SU-DHL-6 (cell line): ENCODE measurements around the gene FIBCD1.

Experiments
- H2AFZ ChIP-seq: fragments of 200-600 bp; sonication (generic); 2 replicates; pipeline ENCODE4 v1.6.1; 2014; ENCODE audit warnings: low read depth, mild to moderate bottlenecking, moderate library complexity, mixed read lengths, antibody characterized with exemption, low read length; ENCODE audit not compliant: severe bottlenecking
- H3F3A ChIP-seq: fragments of 200-600 bp; shearing (Covaris generic); 2 replicates; pipeline ENCODE4 v1.6.0; 2016; ENCODE audit warnings: antibody characterized with exemption, mild to moderate bottlenecking; ENCODE audit not compliant: insufficient read depth
- H3K27ac ChIP-seq: fragments of 200-600 bp; sonication (generic); 2 replicates; pipeline ENCODE4 v1.5.1; 2016; ENCODE audit warnings: low read depth, mild to moderate bottlenecking, low read length, moderate library complexity, mixed read lengths
- H3K27me3 ChIP-seq: fragments of 200-600 bp; sonication (generic), shearing (Covaris generic); 2 replicates; pipeline ENCODE4 v1.6.0; 2014; ENCODE audit warnings: mild to moderate bottlenecking, low read length
- H3K36me3 ChIP-seq: fragments of 200-600 bp; sonication (generic); 2 replicates; pipeline ENCODE4 v1.6.1; 2014; ENCODE audit warnings: mild to moderate bottlenecking, low read length, mixed read lengths
- H3K4me2 ChIP-seq: fragments of 300-600, 200-600 bp; shearing (Covaris generic), sonication (generic); 2 replicates; pipeline ENCODE4 v1.6.0; 2014; ENCODE audit warnings: low read length, low read depth, mild to moderate bottlenecking; ENCODE audit not compliant: poor library complexity, severe bottlenecking
- H3K4me3 ChIP-seq: fragments of 200-600 bp; sonication (generic); 2 replicates; pipeline ENCODE4 v1.5.1; 2014; ENCODE audit warnings: antibody characterized with exemption, low read length, mild to moderate bottlenecking, mixed read lengths; ENCODE audit not compliant: insufficient read depth, poor library complexity, severe bottlenecking
- H3K79me2 ChIP-seq: fragments of 200-600 bp; sonication (generic); 2 replicates; pipeline ENCODE4 v1.6.1; 2014; ENCODE audit warnings: mild to moderate bottlenecking, low read length, moderate library complexity; ENCODE audit not compliant: insufficient read depth
- H3K9ac ChIP-seq: fragments of 200-600 bp; sonication (generic); 2 replicates; pipeline ENCODE4 v1.7.0; 2014; ENCODE audit warnings: mild to moderate bottlenecking, low read length
- H3K9me2 ChIP-seq: fragments of 200-600 bp; sonication (generic); replicated peaks from 2 replicates; pipeline ENCODE4 v1.6.1; 2014; ENCODE audit warnings: low read length; ENCODE audit not compliant: insufficient read depth
- H3K9me3 ChIP-seq: fragments of 200-600 bp; sonication (generic); 2 replicates; pipeline ENCODE4 v1.6.1; 2014; ENCODE audit warnings: low read length, mixed read lengths; ENCODE audit not compliant: insufficient read depth
- H4K20me1 ChIP-seq: fragments of 200-600 bp; sonication (generic); 2 replicates; pipeline ENCODE4 v1.6.1; 2014; ENCODE audit warnings: low read depth, mild to moderate bottlenecking, antibody characterized with exemption, low read length, moderate library complexity, mixed read lengths
- CTCF ChIP-seq: fragments of 200-600 bp; sonication (generic); IDR thresholded peaks from one replicate; pipeline ENCODE4 v1.5.1; 2017; ENCODE audit warnings: antibody characterized with exemption, mild to moderate bottlenecking, low read length, moderate library complexity; ENCODE audit not compliant: insufficient read depth, poor library complexity, severe bottlenecking
- EZH2phosphoT487 ChIP-seq: fragments of 200-600 bp; sonication (generic), shearing (Covaris generic); conservative IDR thresholded peaks from 2 replicates; pipeline ENCODE4 v1.6.1; 2018; ENCODE audit warnings: mild to moderate bottlenecking, antibody characterized with exemption, low read length, moderate library complexity, mixed read lengths

Gene FIBCD1

GRCh38 chr9:130905125-130905901 is 33.7 kb downstream of the FIBCD1 start:
- no peak overlapping the region for H3K4me3 ChIP-seq
- no peak overlapping the region for H2AFZ ChIP-seq
- no peaks in the 10 kb centered on the region for H3K27me3 ChIP-seq
- H3K9me2 ChIP-seq: no peaks in the 10 kb centered on the region
- H3K27ac ChIP-seq: no peak overlapping the region
- TF ChIP-seq CTCF (no peak), EZH2phosphoT487 (no peak)
- no peaks in the 10 kb centered on the region for H3F3A ChIP-seq
- H3K4me2 ChIP-seq: no peak overlapping the region
- no peaks in the 10 kb centered on the region for H3K36me3 ChIP-seq
- no peaks in the 10 kb centered on the region for H3K79me2 ChIP-seq
- no peak overlapping the region for H3K9ac ChIP-seq
- H4K20me1 ChIP-seq: no peaks in the 10 kb centered on the region
- no peaks in the 10 kb centered on the region for H3K9me3 ChIP-seq

- H2AFZ ChIP-seq: no peak overlapping the region
- no peak overlapping the region for H3K27ac ChIP-seq
- no peaks in the 10 kb centered on the region for H3F3A ChIP-seq
- H3K4me3 ChIP-seq: no peak overlapping the region
- H3K9ac ChIP-seq: no peak overlapping the region
- H3K79me2 ChIP-seq: no peaks in the 10 kb centered on the region
- no peaks in the 10 kb centered on the region for H4K20me1 ChIP-seq
- no peaks in the 10 kb centered on the region for H3K27me3 ChIP-seq
- TF ChIP-seq CTCF: no peak
- no peak for TF ChIP-seq EZH2phosphoT487
- no peak overlapping the region for H3K4me2 ChIP-seq
- no peaks in the 10 kb centered on the region for H3K9me3 ChIP-seq
- no peaks in the 10 kb centered on the region for H3K9me2 ChIP-seq
- H3K36me3 ChIP-seq: no peaks in the 10 kb centered on the region
Measured at GRCh38 chr9:130904070-130905044, 34.7 kb downstream of the FIBCD1 start.

GRCh38 chr9:130903194-130904069 is 35.6 kb downstream of the FIBCD1 start:
- H3K27me3 ChIP-seq: no peaks in the 10 kb centered on the region
- H3K79me2 ChIP-seq: no peaks in the 10 kb centered on the region
- no peaks in the 10 kb centered on the region for H4K20me1 ChIP-seq
- H3K9me3 ChIP-seq: no peaks in the 10 kb centered on the region
- no peak overlapping the region for H3K9ac ChIP-seq
- H3K36me3 ChIP-seq: no peaks in the 10 kb centered on the region
- TF ChIP-seq EZH2phosphoT487: no peak
- no peak for TF ChIP-seq CTCF
- no peak overlapping the region for H2AFZ ChIP-seq
- no peaks in the 10 kb centered on the region for H3F3A ChIP-seq
- no peak overlapping the region for H3K4me3 ChIP-seq
- H3K9me2 ChIP-seq: no peaks in the 10 kb centered on the region
- H3K27ac ChIP-seq: no peak overlapping the region
- no peak overlapping the region for H3K4me2 ChIP-seq
